HepG2 (cell line): Measurements from ENCODE around the gene FRMD4A. TPM values are rescaled to one million over a fixed set of nuclear protein-coding genes. Genes with fewer than 3 reads are reported as not detected.

Experiments
- ATAC-seq: fragments of 200-7000 bp; cut with Tn5 transposase; 3 replicates; pipeline ENCODE4 v1.9.1; 2020; ENCODE audit warnings: mild to moderate bottlenecking, moderate library complexity
- BruUV-seq: library from RNA; stranded (reverse); fragments of 400-500 nt; replicated peaks from 2 replicates; lab custom pipeline; 2021; lab: Mats Ljungman, UMichigan
- CTCF ChIA-PET: fragments of 300-600 bp; formaldehyde crosslinking; extraction: SDS; loops from one replicate; lab custom pipeline; 2021; ENCODE audit warnings: low total read pairs, inconsistent platforms, low intra/inter-chr PET ratio; lab: Yijun Ruan, JAX
- POLR2A ChIA-PET: fragments of 350-600 bp; sonication (Branson Sonifier 250); formaldehyde crosslinking; loops from one replicate; lab custom pipeline; 2020; ENCODE audit warnings: antibody characterized with exemption, inconsistent platforms; lab: Yijun Ruan, JAX
- DNase-seq: peaks from one replicate; pipeline ENCODE4 v3.0.0-alpha.2; 2015; ENCODE audit warnings: low spot score
- FAIRE-seq: peaks from 3 replicates; lab custom pipeline; 2011; peaks lifted over from hg19 to GRCh38; lab: Jason Lieb, UNC
- H2AFZ ChIP-seq: one replicate; pipeline ENCODE4 v1.6.1; 2011; ENCODE audit warnings: low read length, inconsistent platforms
- H3K27ac ChIP-seq: fragments of 300-600 bp; 3 replicates; pipeline ENCODE4 v1.8.0; 2011; ENCODE audit warnings: mixed run types, mild to moderate bottlenecking, mixed read lengths, low read length, inconsistent platforms; ENCODE audit not compliant: insufficient read depth; ENCODE audit errors: extremely low read length
- H3K27me3 ChIP-seq, 2 experiments: fragments of 200-600 bp in 1 of 2; 2 replicates in 1 of 2; 3 replicates in 1 of 2; pipeline versions ENCODE4 v1.6.0 to v1.8.0; 2011; ENCODE audit warnings: low read length in 2 of 2, mild to moderate bottlenecking in 2 of 2, moderate library complexity in 2 of 2, inconsistent platforms in 1 of 2; ENCODE audit not compliant: insufficient read depth in 2 of 2, control insufficient read depth in 1 of 2
- H3K36me3 ChIP-seq, 2 experiments: fragments of 200-600 bp in 1 of 2; replicated peaks in 1 of 2; 2 replicates in 1 of 2; 3 replicates in 1 of 2; pipeline versions ENCODE4 v1.5.1 to v1.8.0; 2011; ENCODE audit warnings: low read length in 2 of 2, inconsistent platforms in 1 of 2; ENCODE audit not compliant: insufficient read depth in 2 of 2, control insufficient read depth in 1 of 2
- H3K4me1 ChIP-seq: 2 replicates; pipeline ENCODE4 v1.5.1; 2012; ENCODE audit warnings: low read length, inconsistent platforms; ENCODE audit not compliant: insufficient read depth
- H3K4me2 ChIP-seq: 2 replicates; pipeline ENCODE4 v1.6.0; 2011; ENCODE audit warnings: low read depth, low read length, inconsistent platforms
- H3K4me3 ChIP-seq, 3 experiments: fragments of 200-600 bp in 1 of 3; sonication (generic), shearing (Covaris generic) in 1 of 3; replicated peaks in 1 of 3; 2 replicates each; pipeline ENCODE4 v1.5.1; 2011 to 2016; ENCODE audit warnings: low read length in 3 of 3, inconsistent platforms in 2 of 3, low read depth in 2 of 3, mild to moderate bottlenecking in 2 of 3, control low read depth in 1 of 3, mixed read lengths in 1 of 3; ENCODE audit not compliant: insufficient read depth in 1 of 3
- H3K79me2 ChIP-seq: one replicate; pipeline ENCODE4 v1.6.1; 2011; ENCODE audit warnings: low read length, inconsistent platforms; ENCODE audit not compliant: insufficient read depth
- H3K9ac ChIP-seq: 2 replicates; pipeline ENCODE4 v1.6.0; 2011; ENCODE audit warnings: mild to moderate bottlenecking, low read depth, low read length, inconsistent platforms; ENCODE audit not compliant: insufficient read depth
- H3K9me3 ChIP-seq: 2 replicates; pipeline ENCODE4 v1.5.1; 2012; ENCODE audit warnings: mild to moderate bottlenecking, low read length
- H4K20me1 ChIP-seq: 2 replicates; pipeline ENCODE4 v1.6.0; 2011; ENCODE audit warnings: inconsistent platforms, mild to moderate bottlenecking, low read length, moderate library complexity; ENCODE audit not compliant: insufficient read depth
- EP300 ChIP-seq, 3 experiments: sonication (generic) in 1 of 3; formaldehyde crosslinking in 1 of 3; IDR thresholded peaks; 2 replicates each; pipeline versions ENCODE4 v1.5.1 to v1.6.1; 2011 to 2020; ENCODE audit warnings: low read depth in 2 of 3, low read length in 2 of 3, borderline replicate concordance in 1 of 3, improper control_type of control experiment in 1 of 3, mild to moderate bottlenecking in 1 of 3, missing genetic modification reagents in 1 of 3, moderate library complexity in 1 of 3
- HMGA1 ChIP-seq: sonication (generic); formaldehyde crosslinking; conservative IDR thresholded peaks from 2 replicates; pipeline ENCODE4 v1.4.0; 2020; ENCODE audit warnings: missing genetic modification reagents
- ONECUT2 ChIP-seq: sonication (generic); formaldehyde crosslinking; IDR thresholded peaks from 2 replicates; pipeline ENCODE4 v1.4.0; 2020; ENCODE audit warnings: missing genetic modification reagents
- SMARCC2 ChIP-seq: fragments of 450-650 bp; IDR thresholded peaks from 2 replicates; pipeline ENCODE4 v1.6.1; 2017; ENCODE audit warnings: antibody characterized with exemption, mild to moderate bottlenecking
- TCF7L2 ChIP-seq: IDR thresholded peaks from 2 replicates; pipeline ENCODE4 v1.6.1; 2011; ENCODE audit warnings: mild to moderate bottlenecking, low read depth, low read length, moderate library complexity
- THYN1 ChIP-seq: sonication (generic); formaldehyde crosslinking; IDR thresholded peaks from 2 replicates; pipeline ENCODE4 v1.8.1; 2023; ENCODE audit warnings: low read depth, mild to moderate bottlenecking, moderate library complexity, missing genetic modification reagents, borderline replicate concordance
- ZMAT3 ChIP-seq: sonication (generic); formaldehyde crosslinking; conservative IDR thresholded peaks from 2 replicates; pipeline ENCODE4 v1.7.0; 2021; ENCODE audit warnings: missing genetic modification reagents
- ZNF605 ChIP-seq: sonication (generic); formaldehyde crosslinking; IDR thresholded peaks from 2 replicates; pipeline ENCODE4 v1.8.0; 2022; ENCODE audit warnings: mild to moderate bottlenecking, missing genetic modification reagents
- in situ Hi-C: cut with HindIII; loops from 2 replicates; pipeline ENCODE4 v1.10.0; 2017; ENCODE audit warnings: low pct_unique_long_range_greater_than_20kb; ENCODE audit not compliant: extremely low pct_ligation_motif_present
- intact Hi-C: fragments of 100-400 bp; cut with micrococcal nuclease; formaldehyde crosslinking; loops from one replicate; pipeline ENCODE4 v1.10.0; 2022; ENCODE audit not compliant: unreplicated experiment
- polyA plus RNA-seq, 8 experiments: library from polyadenylated mRNA; depleted of rRNA in 3 of 8; stranded (reverse) in 7 of 8; unstranded in 1 of 8; fragments of >200 nt; fragmentation: Illumina TruSeq in 4 of 8; extraction: Trizol in 4 of 8; gene quantifications; 2 replicates each; pipeline versions ENCODE4 v1.2.1 to v1.2.3, GENCODE V29; 2011 to 2016; ENCODE audit warnings: low read depth in 4 of 8, missing spikeins in 1 of 8, mixed read lengths in 1 of 8; ENCODE audit not compliant: insufficient read depth in 1 of 8
- total RNA-seq, 5 experiments: library from RNA; depleted of rRNA; stranded (reverse); fragments of >200 nt; fragmentation: Illumina TruSeq; extraction: Trizol; gene quantifications; 2 replicates each; pipeline ENCODE4 v1.2.3, GENCODE V29; 2016; ENCODE audit warnings: low read depth in 1 of 5
- TF ChIP-seq, protein P1 (sequence below): sonication (generic); formaldehyde crosslinking; IDR thresholded peaks from 2 replicates; pipeline ENCODE4 v1.5.0; 2020; ENCODE audit warnings: mild to moderate bottlenecking, missing genetic modification reagents
- TF ChIP-seq, protein P2 (sequence below): sonication (generic); formaldehyde crosslinking; IDR thresholded peaks from 2 replicates; pipeline ENCODE4 v1.4.0; 2020; ENCODE audit warnings: missing genetic modification reagents

The FRMD4A gene
- total and polyA plus RNA-seq, 2 of the 13 experiments (the other 11 are each of a cell fraction or from before 2014, with no cell fraction given) = 0.09 to 0.26 TPM

DNA sequence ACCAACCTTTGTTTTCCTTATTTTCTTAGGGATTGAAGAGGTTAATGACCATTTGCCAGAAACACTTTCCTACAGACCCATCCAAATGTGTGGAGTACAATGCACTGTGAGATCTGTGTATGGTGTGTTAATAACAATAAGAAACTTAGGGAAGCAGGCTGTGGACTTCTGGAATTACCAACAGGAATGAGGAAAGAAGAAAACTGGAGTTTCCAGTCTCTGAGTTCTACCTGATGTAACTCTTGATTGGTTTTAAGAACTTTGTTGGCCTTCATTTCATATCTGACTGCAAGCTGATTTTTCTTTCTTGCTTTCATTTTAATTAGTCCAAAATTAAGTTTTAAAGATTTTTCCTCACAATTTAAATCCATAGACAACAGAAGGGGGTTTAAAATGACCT, 700.5 kb downstream of the FRMD4A start:
- Histone ChIP-seq H3K4me1 (no peaks in the 10 kb centered on the region), H3K9ac (no peak overlapping the region), H3K4me2 (no peak overlapping the region), H2AFZ (no peak overlapping the region), H3K4me3 (no peak overlapping the region), H3K27me3 (no peaks in the 10 kb centered on the region), H4K20me1 (no peaks in the 10 kb centered on the region), H3K27ac (no peak overlapping the region), H3K9me3 (no peaks in the 10 kb centered on the region), H3K79me2 (no peaks in the 10 kb centered on the region), H3K36me3 (peaks cover 5% of the 10 kb centered on the region in 2 experiments; a peak in 4 of 5 replicates)
- no peak for ATAC-seq
- BruUV-seq = no TSS peak
- in situ Hi-C loops = no loop called here
- intact Hi-C loops = no loop called here
- no peak for DNase-seq
- no peak for FAIRE-seq
- TF ChIP-seq ZNF605 (CRISPR knock-in tag) (no peak), HMGA1 (CRISPR knock-in tag) (no peak), EP300 (IDR thresholded peaks at IDR 0.05; ENCODE audit: low read depth in 2 of 2, low read length in 2 of 2) (no peak), EP300 (CRISPR knock-in tag; IDR thresholded peaks at IDR 0.05; ENCODE audit: borderline replicate concordance) (no peak), SMARCC2 (no peak), THYN1 (no peak), ONECUT2 (CRISPR knock-in tag) (no peak), TCF7L2 (no peak), ZMAT3 (no peak)
- TF ChIP-seq, protein P1, sequence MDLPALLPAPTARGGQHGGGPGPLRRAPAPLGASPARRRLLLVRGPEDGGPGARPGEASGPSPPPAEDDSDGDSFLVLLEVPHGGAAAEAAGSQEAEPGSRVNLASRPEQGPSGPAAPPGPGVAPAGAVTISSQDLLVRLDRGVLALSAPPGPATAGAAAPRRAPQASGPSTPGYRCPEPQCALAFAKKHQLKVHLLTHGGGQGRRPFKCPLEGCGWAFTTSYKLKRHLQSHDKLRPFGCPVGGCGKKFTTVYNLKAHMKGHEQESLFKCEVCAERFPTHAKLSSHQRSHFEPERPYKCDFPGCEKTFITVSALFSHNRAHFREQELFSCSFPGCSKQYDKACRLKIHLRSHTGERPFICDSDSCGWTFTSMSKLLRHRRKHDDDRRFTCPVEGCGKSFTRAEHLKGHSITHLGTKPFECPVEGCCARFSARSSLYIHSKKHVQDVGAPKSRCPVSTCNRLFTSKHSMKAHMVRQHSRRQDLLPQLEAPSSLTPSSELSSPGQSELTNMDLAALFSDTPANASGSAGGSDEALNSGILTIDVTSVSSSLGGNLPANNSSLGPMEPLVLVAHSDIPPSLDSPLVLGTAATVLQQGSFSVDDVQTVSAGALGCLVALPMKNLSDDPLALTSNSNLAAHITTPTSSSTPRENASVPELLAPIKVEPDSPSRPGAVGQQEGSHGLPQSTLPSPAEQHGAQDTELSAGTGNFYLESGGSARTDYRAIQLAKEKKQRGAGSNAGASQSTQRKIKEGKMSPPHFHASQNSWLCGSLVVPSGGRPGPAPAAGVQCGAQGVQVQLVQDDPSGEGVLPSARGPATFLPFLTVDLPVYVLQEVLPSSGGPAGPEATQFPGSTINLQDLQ (CRISPR knock-in tag) = no peak
- TF ChIP-seq, protein P2, sequence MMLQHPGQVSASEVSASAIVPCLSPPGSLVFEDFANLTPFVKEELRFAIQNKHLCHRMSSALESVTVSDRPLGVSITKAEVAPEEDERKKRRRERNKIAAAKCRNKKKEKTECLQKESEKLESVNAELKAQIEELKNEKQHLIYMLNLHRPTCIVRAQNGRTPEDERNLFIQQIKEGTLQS = no peak
- CTCF ChIA-PET = no interaction called here
- POLR2A ChIA-PET = no interaction called here
